Activated naive CD8-positive, alpha-beta T cell treated with anti-CD3 and anti-CD28 coated beads for 36 hours (primary cell): ENCODE data around the gene EXOC3L1. TPM values are rescaled to one million over a fixed set of nuclear protein-coding genes. Genes with fewer than 3 reads are reported as not detected.
A peak's percentile ranks its signal among the peaks of the same experiment; 100 is the strongest.

ENCODE experiments used
- DNase-seq: peaks from one replicate; pipeline ENCODE4 v3.0.0; 2021
- H3K27ac Mint-ChIP-seq: one replicate; pipeline ENCODE4 v1.8.0; 2022; ENCODE audit warnings: mild to moderate bottlenecking, moderate library complexity, mixed read lengths
- H3K27me3 Mint-ChIP-seq: one replicate; pipeline ENCODE4 v1.8.0; 2022; ENCODE audit warnings: mild to moderate bottlenecking, mixed read lengths
- H3K36me3 Mint-ChIP-seq: one replicate; pipeline ENCODE4 v1.8.0; 2021; ENCODE audit warnings: mild to moderate bottlenecking, mixed read lengths
- H3K4me1 Mint-ChIP-seq: one replicate; pipeline ENCODE4 v1.8.0; 2021; ENCODE audit warnings: mixed read lengths
- H3K4me3 Mint-ChIP-seq: one replicate; pipeline ENCODE4 v1.8.0; 2022; ENCODE audit warnings: mild to moderate bottlenecking, moderate library complexity, mixed read lengths
- H3K9me3 Mint-ChIP-seq: one replicate; pipeline ENCODE4 v1.8.0; 2022; ENCODE audit warnings: mixed read lengths
- total RNA-seq, 2 experiments: library from RNA; stranded (reverse); gene quantifications; one replicate each; pipeline ENCODE4 v1.2.3, GENCODE V29; 2021

The EXOC3L1 gene
- total RNA-seq, 2 experiments from 2014 or later = 0.19 TPM; not detected in 1

GRCh38 chr16:67169642-67170167, 20.2 kb downstream of the EXOC3L1 start:
- H3K27ac Mint-ChIP-seq = no peak overlapping the region
- peaks cover 32% of the 10 kb centered on the region for H3K4me1 Mint-ChIP-seq
- no peaks in the 10 kb centered on the region for H3K9me3 Mint-ChIP-seq

GRCh38 chr16:67169011-67169451, 20.9 kb downstream of the EXOC3L1 start:
- H3K4me3 Mint-ChIP-seq = no peak overlapping the region
- DNase-seq = no peak
- H3K9me3 Mint-ChIP-seq = no peaks in the 10 kb centered on the region
- peaks cover 35% of the 10 kb centered on the region for H3K4me1 Mint-ChIP-seq
- H3K36me3 Mint-ChIP-seq = peaks cover 3% of the 10 kb centered on the region
- peaks cover 93% of the 10 kb centered on the region for H3K27me3 Mint-ChIP-seq
- no peak overlapping the region for H3K27ac Mint-ChIP-seq

More at GRCh38 chr16:67169642-67170167, 20.2 kb downstream of the EXOC3L1 start:
- peaks cover 3% of the 10 kb centered on the region for H3K36me3 Mint-ChIP-seq
- peak; percentile 56 for DNase-seq
- H3K27me3 Mint-ChIP-seq = peaks cover 89% of the 10 kb centered on the region
- H3K4me3 Mint-ChIP-seq = peak overlapping the region; percentile 73

DNA sequence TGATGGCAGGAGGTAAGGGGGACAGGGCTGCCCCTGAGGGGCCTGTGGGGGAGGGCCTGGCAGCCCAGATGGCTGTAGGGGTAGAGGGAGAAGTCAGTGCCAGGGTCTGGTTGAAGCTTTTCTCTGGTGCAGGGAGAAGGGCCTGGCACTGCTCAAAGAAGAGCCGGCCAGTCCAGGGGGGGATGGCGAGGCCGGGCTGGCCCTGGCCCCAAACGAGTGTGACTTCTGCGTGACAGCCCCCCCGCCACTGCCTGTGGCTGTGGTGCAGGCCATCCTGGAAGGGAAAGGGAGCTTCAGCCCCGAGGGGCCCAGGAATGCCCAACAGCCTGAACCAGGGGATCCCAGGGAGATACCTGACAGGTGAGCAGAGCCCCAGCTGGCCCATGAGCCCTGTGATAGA, 22.3 kb downstream of the EXOC3L1 start:
- no peak overlapping the region for H3K4me3 Mint-ChIP-seq
- H3K36me3 Mint-ChIP-seq = peaks cover 3% of the 10 kb centered on the region
- no peak overlapping the region for H3K27ac Mint-ChIP-seq
- peaks cover 86% of the 10 kb centered on the region for H3K27me3 Mint-ChIP-seq
- no peak for DNase-seq
- no peaks in the 10 kb centered on the region for H3K9me3 Mint-ChIP-seq
- peaks cover 26% of the 10 kb centered on the region for H3K4me1 Mint-ChIP-seq

DNA sequence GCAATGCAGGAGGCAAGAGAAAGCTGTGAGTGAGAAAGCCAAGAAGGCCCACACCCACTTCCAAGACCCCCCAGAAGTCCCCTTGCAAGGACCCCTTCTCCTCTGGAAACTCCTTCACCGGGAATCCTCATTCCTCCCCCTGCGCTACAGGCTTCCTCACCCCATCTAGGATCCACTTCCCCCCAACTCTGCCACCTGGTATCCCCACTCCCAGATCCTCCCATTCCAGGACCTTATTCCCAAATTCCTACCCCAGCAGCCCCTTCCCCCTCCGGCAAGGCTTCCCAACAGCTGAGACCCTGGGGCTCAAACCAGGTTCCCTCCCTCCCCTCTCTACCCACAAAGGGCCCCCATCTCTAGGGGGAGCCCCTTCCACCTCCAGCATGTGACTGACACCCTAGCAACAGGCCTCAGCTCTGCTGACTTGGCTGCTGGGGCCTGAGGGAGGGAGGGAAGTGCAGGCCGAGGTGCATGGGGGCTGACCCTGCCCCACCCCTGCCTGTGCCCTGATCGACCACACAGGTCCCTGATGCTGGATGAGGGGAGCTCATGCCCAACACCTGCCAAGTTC, 23.3 kb downstream of the EXOC3L1 start:
- Mint-ChIP-seq H3K4me1 (peaks cover 28% of the 10 kb centered on the region), H3K36me3 (peaks cover 6% of the 10 kb centered on the region), H3K27ac (no peak overlapping the region), H3K9me3 (no peaks in the 10 kb centered on the region), H3K27me3 (peaks cover 86% of the 10 kb centered on the region), H3K4me3 (no peak overlapping the region)
- DNase-seq = no peak

DNA sequence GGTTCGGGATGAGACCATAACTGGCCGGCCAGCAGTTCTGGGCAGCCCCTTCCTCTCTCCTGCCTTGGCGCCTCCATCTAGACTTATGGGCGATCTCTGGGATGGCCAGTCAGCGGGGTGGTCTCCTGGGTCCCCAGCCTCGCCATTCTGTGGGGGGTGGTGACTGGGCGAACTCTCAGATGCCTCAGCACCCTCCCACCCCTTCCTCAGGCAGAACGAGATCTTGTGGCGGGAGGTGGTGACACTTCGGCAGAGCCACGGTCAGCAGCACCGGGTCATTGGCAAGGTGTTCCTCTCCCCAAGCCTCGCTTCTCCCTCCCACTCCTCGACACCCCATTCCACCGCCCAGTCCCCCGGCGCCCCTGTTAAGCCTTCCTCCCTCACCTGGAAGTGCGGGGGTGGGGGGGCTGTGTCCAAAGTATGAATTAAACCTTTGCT, 23.8 kb downstream of the EXOC3L1 start:
- Mint-ChIP-seq H3K27ac (no peak overlapping the region), H3K9me3 (no peaks in the 10 kb centered on the region), H3K4me3 (no peak overlapping the region), H3K4me1 (peaks cover 28% of the 10 kb centered on the region), H3K27me3 (peaks cover 86% of the 10 kb centered on the region), H3K36me3 (peaks cover 9% of the 10 kb centered on the region)
- no peak for DNase-seq

DNA sequence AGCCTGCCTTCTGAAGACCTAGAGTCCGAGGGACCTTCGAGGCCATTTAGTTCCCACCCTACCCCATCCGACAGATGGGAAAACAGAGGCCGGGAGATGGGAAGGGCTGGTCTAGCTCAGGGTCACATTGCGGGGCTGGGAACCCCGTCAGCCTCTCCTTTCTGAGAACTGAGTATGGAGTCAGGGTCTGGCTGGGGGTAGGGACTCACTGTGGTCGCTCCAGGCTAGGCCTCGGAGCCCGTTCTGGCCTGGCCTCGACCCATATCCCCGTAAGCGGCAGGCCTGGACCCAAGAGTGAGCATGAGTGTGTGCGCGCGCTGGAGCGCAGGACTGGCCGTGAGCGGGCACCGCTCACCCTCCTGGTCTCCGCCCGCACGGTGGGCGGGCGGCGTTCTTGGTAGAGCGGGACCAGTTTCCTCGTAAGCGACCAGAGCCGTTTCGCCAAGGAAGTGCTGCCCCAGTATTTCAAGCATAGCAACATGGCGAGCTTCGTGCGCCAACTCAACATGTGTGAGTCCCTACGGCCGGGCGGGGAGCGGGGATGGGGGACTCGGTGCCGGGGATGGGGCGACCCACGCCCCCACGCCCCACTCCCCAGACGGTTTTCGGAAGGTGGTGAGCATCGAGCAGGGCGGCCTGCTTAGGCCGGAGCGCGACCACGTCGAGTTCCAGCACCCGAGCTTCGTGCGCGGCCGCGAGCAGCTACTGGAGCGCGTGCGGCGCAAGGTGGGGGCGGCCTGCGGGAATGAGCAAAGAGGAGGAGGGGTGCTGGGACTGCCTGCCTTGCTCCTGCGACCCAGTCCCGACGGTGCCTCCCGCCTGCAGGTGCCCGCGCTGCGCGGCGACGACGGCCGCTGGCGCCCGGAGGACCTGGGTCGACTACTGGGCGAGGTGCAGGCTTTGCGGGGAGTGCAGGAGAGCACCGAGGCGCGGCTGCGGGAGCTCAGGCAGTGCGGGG, 24.5 kb downstream of the EXOC3L1 start:
- H3K27ac Mint-ChIP-seq = no peak overlapping the region

DNA sequence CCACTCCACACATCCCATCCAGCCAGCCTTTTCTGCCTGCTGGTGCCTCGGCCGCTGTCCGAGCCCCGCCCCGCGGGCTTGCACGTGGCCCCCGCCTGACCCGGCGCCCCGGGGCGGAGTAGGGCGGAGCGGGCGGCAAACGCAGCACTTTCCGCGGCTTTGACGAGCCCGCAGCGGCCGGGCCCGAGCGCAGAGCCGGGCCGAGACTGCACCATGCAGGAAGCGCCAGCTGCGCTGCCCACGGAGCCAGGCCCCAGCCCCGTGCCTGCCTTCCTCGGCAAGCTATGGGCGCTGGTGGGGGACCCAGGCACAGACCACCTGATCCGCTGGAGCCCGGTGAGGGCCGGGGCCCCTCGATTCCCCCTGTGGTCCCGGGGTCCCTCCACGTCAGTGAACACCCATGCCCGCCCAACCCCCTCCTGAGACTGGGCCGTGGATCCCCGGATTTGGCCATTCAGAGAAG, 25.3 kb downstream of the EXOC3L1 start, which contains the start of gene HSF4:
Gene HSF4, plus strand, starts transcription at position 147 of the 463 bp plus-strand sequence. Its CDS starts 67 bp downstream, at position 214.
- H3K4me3 Mint-ChIP-seq = peak within 1 kb of the TSS; percentile 32
- H3K27me3 Mint-ChIP-seq = peaks cover 77% of the 10 kb centered on the region
- peaks cover 21% of the 10 kb centered on the region for H3K4me1 Mint-ChIP-seq
- no peak for DNase-seq
- peaks cover 11% of the 10 kb centered on the region for H3K36me3 Mint-ChIP-seq
- H3K27ac Mint-ChIP-seq = no peak within 1 kb of the TSS
- H3K9me3 Mint-ChIP-seq = no peaks in the 10 kb centered on the region

More for the DNA sequence above, 24.5 kb downstream of the EXOC3L1 start:
- H3K4me1 Mint-ChIP-seq = peaks cover 28% of the 10 kb centered on the region
- no peak for DNase-seq
- H3K36me3 Mint-ChIP-seq = peaks cover 11% of the 10 kb centered on the region
- H3K27me3 Mint-ChIP-seq = peaks cover 84% of the 10 kb centered on the region
- no peaks in the 10 kb centered on the region for H3K9me3 Mint-ChIP-seq
- H3K4me3 Mint-ChIP-seq = no peak overlapping the region

DNA sequence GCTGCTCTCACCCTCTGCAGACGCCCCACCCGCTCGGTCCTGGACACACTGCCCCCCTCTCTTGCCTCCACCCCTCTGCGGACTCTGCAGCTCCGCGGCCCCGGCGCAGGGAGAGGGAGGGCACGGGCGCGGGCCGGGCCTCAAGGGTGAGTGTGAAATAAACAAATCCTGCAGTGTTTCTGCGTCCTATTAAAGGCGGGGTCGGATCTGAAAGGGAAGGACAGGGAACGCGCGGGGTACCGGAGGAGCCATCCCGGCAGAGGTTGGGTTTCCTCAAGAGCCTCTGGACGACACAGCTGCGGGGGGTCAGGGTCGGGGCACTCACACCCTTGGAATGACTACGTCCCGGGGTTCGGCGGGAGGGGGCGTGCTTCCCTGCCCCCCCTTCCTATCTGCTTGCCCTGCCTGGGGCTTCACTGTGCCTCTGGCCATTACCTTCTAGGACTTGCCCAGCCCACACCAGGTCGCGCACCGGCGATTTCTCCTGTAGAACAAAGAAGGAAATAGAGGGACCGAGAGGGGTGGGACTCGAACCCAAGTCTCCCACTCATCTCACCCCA, 25.9 kb downstream of the EXOC3L1 start:
- Mint-ChIP-seq H3K27ac (no peak overlapping the region), H3K4me3 (peak overlapping the region; percentile 32), H3K9me3 (no peaks in the 10 kb centered on the region), H3K36me3 (peaks cover 11% of the 10 kb centered on the region), H3K27me3 (peaks cover 72% of the 10 kb centered on the region), H3K4me1 (peaks cover 21% of the 10 kb centered on the region)
- DNase-seq = no peak

DNA sequence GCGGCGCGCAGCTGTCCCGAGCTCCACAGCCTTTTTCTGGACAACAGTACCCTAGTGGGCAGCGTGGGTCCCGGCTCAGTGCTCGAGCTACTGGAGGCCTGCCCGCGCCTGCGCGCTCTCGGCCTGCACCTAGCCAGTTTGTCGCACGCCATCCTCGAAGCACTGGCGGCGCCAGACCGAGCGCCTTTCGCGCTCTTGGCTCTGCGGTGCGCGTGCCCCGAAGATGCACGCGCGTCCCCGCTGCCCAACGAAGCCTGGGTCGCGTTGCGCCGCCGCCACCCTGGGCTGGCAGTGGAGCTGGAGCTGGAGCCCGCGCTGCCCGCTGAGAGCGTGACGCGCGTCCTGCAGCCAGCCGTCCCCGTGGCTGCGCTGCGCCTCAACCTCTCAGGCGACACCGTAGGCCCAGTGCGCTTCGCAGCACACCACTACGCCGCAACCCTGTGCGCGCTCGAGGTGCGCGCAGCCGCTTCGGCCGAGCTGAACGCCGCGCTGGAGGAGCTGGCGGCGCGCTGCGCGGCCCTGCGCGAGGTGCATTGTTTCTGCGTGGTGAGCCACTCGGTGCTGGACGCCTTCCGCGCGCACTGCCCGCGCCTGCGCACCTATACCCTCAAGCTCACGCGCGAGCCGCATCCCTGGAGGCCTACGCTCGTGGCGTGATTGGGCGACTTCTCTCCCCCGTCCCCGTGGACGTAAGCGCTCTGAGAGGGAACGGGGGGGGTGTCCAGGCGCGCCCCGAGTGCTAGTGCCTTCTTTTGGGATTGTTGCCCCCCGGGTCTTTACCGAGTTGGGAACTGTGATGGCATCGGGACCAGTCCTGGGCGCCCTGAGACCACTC, 26.6 kb downstream of the EXOC3L1 start:
- H3K27me3 Mint-ChIP-seq = peaks cover 65% of the 10 kb centered on the region
- H3K9me3 Mint-ChIP-seq = no peaks in the 10 kb centered on the region
- H3K4me3 Mint-ChIP-seq = no peak overlapping the region
- peaks cover 15% of the 10 kb centered on the region for H3K36me3 Mint-ChIP-seq
- H3K4me1 Mint-ChIP-seq = peaks cover 27% of the 10 kb centered on the region
- no peak overlapping the region for H3K27ac Mint-ChIP-seq
- peak; percentile 60 for DNase-seq

GRCh38 chr16:67162506-67163163, 27.3 kb downstream of the EXOC3L1 start:
- H3K4me3 Mint-ChIP-seq = peak overlapping the region; percentile 18
- H3K27me3 Mint-ChIP-seq = peaks cover 58% of the 10 kb centered on the region
- no peaks in the 10 kb centered on the region for H3K9me3 Mint-ChIP-seq
- no peak for DNase-seq
- peaks cover 32% of the 10 kb centered on the region for H3K4me1 Mint-ChIP-seq
- no peak overlapping the region for H3K27ac Mint-ChIP-seq
- H3K36me3 Mint-ChIP-seq = peaks cover 18% of the 10 kb centered on the region

GRCh38 chr16:67161595-67162058, 28.3 kb downstream of the EXOC3L1 start:
- Mint-ChIP-seq H3K9me3 (no peaks in the 10 kb centered on the region), H3K27ac (no peak overlapping the region), H3K36me3 (peaks cover 15% of the 10 kb centered on the region), H3K4me1 (peaks cover 36% of the 10 kb centered on the region), H3K4me3 (peak overlapping the region; percentile 34), H3K27me3 (peaks cover 47% of the 10 kb centered on the region)
- DNase-seq = no peak

DNA sequence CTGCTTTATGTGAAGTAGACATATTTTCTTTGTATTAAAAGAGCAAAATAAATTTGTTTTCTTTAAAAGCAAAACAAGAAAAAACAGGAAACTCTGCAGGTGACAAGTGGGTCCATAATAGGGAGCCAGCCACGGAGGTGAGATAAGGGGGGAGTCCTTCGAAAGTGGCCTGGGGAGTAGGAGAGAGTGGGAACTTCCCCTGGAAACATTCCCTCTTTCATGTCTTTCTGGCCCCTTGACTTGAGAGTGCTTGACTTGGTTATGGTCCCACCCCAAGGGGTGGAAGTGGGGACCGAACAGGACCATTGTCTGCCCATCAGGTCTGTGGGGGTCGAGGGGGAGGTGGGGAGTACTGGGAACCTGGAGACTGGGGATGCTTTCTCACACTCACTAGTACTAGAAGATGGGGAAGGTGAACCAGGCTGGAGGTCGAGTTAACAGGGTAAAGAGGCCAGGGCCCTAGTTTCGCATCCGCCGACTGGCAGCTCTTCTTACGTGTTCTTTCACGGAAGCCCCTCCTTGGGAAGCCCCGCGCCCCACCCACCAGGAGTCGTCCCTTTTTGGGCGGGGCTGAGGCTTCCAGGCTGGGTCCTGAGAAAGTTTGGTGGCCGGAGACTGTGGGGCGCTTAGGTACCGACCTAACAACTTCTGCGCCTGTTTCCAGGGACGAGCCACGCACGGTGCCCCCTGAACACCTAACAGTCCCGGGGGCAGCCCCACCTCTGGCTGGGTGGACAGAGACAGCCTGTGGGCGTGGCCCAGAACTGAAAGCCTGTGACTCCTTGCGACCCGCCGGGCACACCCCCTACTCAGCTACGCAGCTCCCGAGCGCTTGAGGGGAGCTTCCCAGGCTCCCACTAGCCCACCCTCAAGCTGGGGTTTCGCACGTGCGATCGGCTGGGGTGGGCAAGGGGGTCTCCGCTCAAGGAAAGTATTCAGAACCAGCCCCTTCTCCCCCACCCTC, 31.0 kb downstream of the EXOC3L1 start:
- Mint-ChIP-seq H3K4me1 (peaks cover 25% of the 10 kb centered on the region), H3K36me3 (peaks cover 19% of the 10 kb centered on the region), H3K27me3 (peaks cover 28% of the 10 kb centered on the region), H3K9me3 (no peaks in the 10 kb centered on the region), H3K27ac (peak overlapping the region; percentile 87), H3K4me3 (peak overlapping the region; percentile 85)
- DNase-seq = peak; percentile 85
